ENCODE results near the gene GCNT1.

GCNT1 gene

DNA sequence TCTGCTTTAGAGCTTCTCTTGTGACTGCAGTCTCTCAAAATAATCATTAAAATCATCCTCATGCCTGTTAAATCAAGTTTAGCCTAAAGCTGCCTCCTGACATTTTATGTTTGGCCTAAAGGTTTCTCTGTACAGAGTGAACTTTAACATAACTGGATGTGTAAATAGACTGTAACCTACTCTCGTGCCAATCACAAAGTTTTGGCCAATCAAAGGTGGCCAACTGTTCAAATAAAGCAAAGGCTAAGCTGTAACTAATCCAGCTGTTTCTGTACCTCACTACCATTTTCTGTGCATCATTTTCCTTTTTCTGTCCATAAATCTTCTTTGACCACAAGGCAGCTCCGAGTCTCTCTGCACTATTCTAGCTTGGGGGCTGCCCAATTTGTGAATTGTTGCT, 86.2 kb downstream of the GCNT1 start:
- DNase-seq: no peak

DNA sequence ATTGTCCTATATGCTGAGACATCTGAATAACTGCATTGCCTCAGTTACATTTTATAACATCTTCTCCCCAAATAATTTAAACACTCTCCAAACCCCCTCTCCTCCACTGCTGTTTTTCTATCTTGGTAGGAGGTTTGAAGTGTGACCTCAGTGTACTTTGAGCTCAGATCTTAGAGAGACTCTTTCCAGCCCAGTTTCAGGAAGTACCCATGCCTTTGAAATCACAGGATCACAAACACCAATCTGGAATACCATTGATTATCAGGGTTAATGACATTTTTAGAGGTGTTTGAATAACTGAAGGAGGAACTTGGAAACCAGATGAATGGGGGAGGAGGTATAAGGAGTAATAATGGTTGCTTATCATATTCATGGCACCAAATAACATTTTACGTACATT, 93.2 kb downstream of the GCNT1 start:
- no peak for DNase-seq

DNA sequence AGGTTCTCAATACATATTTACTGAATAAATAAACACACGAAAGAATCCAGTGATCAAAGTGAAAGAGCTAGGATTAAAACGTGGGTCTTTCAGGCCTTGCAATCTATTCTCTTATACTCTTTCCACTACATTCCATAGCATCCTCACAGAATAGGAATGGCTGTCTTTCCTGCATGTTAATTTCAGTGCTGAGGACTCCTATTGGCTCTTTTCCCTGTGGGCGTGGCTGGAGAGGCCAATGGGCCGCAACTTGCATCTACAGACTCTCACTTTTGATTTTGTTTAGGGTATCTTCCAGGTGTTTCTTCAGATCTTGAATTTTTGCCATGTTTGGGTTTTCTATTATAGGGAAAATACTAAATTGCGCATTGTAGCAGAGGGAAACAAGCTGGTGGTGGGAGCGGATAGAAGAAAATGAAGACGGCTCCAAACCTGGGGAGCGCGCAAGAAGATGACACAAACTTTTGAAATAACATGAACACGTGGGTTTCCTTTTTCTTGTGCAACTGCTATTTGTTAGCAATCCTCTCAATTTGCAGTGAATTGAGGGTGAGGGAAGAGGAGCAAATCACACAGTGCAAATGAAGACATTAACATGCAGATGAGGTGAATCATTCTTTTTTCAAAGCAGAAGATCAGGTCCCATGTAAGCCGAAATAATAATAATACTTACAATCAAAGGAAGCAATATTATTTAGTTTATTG, 93.9 kb downstream of the GCNT1 start:
- no peak for DNase-seq

DNA sequence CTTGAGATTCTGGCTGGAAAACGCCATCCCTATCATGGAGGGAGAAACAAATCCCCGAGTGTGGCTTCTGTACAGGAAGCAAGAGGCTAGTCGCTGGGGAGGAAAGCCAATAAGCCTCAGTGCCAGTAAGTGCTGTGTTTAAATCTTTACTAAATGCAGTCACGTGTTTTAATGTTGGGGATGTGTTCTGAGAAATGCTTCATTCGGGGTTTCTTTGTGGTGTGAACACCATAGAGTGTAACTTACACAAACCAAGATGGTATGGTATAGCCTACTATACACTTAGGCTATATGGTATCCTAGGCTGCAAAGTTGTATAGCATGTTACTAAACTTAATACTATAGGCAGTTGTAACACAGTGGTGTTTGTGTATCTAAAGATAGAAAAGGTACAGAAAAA, 94.7 kb downstream of the GCNT1 start:
- no peak for DNase-seq

All from stimulated activated CD4-positive, alpha-beta T cell treated with anti-CD3 and anti-CD28 coated beads, Interleukin-4, amount 100 ng/mL, for 1 hour (primary cell).